Stimulated activated CD4-positive, alpha-beta T cell treated with anti-CD3 and anti-CD28 coated beads, TNF-alpha, amount 100 ng/mL, for 48 hours (primary cell): ENCODE results near the gene TIAM2.
"Not testable (repeated sequence)": the region's sequence is repeated elsewhere in the genome, so short reads cannot be mapped to it uniquely, and the experiment has no call there.

ENCODE experiments used
- DNase-seq, 3 donors: peaks; one replicate each; pipeline ENCODE4 v3.0.0-alpha.2; 2020; ENCODE audit warnings: low read depth in 3 of 3

Gene TIAM2

DNA sequence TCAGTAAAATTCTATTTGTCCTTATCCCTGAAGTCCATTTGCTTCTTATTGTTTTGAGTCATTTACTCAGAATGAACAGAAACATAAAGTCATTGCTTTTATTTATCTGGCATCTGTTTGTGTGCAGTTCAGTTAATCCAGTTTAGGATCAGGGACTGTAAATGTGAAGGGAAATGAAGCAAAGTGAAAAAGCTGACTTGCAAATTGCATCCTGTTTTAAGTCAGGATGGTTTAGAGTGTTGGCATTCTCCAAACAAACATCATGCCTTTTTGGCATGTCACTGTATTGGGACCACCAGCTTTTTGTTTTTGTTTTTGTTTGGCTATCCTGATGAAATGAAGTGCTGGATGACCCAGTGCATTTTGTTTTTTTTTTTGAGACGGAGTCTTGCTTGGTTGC is 168.5 kb downstream of the TIAM2 start:
- DNase-seq, result no peak

- no peak for DNase-seq
These were observed 170.1 kb downstream of the TIAM2 start for GRCh38 chr6:155165029-155165710.

DNA sequence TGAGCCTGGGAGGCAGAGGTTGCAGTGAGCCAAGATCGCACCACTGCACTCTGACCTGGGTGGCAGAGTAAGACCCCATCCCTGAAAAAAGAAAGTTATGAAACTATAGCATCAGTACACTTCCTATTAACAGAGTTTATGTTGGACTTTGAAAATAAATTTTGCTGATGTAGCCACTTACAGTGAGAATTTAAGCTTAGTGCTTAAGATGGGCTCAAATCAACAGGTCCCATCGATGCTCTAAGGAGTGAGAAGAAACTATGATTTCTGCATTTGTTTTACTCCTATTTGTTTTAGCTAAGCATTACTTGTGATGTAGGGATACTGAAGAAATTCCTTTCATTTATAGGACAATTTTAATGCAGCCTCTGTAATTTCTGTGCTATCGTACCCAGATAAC is 175.4 kb downstream of the TIAM2 start:
- DNase-seq, result no peak

GRCh38 chr6:155171109-155171746 is 176.1 kb downstream of the TIAM2 start:
- peak; percentile 62 to 84 (median 64) for DNase-seq

GRCh38 chr6:155171747-155172449 is 176.8 kb downstream of the TIAM2 start:
- DNase-seq, result no peak

DNA sequence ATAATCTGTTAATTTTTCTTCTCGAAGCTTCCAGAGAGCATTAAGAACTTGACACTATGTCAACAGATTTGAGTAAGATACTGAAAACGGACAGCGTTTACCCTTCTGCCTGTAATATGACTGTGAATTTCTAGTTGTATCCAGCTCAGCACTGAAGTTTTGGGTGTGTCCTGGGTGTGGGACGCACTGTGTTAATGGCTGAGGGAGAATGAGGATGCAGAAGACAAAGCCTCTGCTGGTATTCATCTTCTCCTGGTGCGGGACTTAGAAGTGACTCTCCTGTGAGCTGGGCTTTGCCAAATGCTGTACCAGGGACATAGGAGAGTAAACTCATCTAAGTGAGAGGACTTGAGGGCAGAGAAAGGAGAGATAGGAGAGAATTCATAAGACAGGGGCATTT is 178.4 kb downstream of the TIAM2 start:
- no peak for DNase-seq

DNA sequence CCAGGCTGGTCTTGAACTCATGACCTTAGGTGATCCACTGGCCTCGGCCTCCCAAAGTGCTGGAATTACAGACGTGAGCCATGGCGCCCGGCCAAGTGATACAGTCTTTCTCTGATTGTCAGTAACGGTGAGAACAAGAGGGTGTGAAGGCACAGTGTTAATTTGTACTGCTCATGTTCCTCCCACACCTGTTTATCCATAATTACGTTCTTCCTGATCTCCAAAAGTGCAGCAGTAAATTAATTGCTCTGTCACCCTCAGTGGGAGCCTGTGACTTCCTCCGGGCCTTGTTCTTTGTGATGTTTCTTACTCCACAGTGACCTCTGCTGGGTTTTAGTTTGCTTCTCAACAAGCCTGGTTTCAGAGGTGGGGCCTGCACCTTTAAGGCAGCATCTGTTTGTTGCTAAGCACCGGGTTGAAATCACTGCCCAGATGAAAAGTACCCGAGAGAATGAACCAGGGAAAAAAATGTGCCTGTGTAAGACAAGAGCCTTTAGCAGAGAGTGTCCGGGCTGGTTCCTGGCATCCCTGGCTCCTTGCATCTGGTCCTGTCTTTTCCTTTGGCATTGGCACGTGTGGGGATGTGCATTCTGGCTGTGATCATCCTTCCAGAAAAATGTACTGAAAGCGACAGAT is 179.6 kb downstream of the TIAM2 start:
- peak in 1 of 3 donors; percentile 50 for DNase-seq

GRCh38 chr6:155177363-155177961 is 182.3 kb downstream of the TIAM2 start:
- peak in 1 of 3 donors; percentile 57 for DNase-seq

GRCh38 chr6:155181498-155181897 is 186.4 kb downstream of the TIAM2 start:
- DNase-seq, result no peak

DNA sequence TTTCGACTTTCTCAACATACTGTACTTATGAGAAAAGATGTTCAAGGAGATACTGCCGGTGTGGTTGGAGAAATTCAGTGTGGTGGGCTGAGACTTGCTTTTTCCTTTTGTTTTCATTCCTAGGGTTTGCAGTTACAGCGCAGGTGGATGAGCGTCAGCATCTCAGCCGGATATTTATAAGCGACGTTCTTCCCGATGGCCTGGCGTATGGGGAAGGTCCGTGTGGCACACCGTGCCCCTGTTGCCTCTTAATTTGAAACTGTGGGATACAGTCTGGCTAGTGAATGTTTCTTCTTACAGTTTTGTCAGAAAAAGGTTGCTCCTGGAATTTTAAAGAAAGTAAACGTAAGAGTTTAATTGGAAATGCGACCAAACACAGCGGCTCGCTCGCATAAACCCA is 187.0 kb downstream of the TIAM2 start:
- DNase-seq, result no peak

DNA sequence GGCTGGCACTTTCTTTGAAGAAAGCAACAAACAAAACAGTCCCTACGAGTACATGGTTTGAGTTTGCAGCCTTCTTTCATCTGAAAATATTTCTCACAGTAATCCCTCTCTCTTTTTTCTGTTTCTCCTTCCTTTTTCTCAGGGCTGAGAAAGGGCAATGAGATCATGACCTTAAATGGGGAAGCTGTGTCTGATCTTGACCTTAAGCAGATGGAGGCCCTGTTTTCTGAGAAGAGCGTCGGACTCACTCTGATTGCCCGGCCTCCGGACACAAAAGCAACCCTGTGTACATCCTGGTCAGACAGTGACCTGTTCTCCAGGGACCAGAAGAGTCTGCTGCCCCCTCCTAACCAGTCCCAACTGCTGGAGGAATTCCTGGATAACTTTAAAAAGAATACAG is 188.0 kb downstream of the TIAM2 start:
- DNase-seq, result no peak

GRCh38 chr6:155185041-155185440 is 189.9 kb downstream of the TIAM2 start:
- not testable (repeated sequence) for DNase-seq

DNA sequence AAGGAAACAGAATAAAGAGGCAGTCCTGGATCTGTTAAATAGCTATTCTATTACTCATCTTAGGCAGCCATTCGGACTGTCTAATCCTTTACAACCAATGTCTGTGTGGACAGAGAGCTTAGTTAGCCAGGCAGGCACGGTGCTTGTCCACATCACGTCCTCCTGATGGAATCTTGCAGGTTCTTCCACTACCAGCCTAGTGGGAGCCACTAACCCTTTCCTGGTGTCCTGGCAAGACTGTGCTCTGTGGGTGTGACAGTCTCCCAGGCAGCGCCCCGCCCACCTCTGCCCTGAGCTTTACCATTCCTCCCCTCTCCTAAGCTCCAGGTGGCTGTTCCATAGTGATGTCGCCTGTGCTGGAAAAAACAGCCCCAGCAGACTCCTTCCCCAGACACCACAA is 190.4 kb downstream of the TIAM2 start:
- no peak for DNase-seq

- DNase-seq, result peak; percentile 52 to 73 (median 65)
These were observed 191.0 kb downstream of the TIAM2 start for GRCh38 chr6:155186052-155186658.

DNA sequence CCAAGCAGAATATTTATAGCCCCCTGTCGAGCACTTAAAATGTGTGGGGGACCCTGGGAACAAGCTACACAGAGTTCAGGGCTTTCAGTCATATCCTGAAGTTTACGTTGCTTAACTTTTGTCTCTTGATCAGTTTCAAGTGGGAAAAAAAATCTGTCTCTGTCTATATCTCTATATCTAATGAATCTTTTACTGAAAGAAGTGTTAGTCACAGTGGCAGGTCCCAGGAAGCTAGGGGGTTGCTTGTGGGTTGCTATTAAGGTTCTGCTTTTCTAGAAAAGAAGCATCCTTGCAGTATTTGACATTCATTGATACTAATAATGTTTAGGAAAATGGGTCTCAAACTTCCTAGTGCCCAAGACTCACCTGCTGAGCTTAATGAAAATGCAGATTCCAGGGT is 192.0 kb downstream of the TIAM2 start:
- no peak for DNase-seq

DNA sequence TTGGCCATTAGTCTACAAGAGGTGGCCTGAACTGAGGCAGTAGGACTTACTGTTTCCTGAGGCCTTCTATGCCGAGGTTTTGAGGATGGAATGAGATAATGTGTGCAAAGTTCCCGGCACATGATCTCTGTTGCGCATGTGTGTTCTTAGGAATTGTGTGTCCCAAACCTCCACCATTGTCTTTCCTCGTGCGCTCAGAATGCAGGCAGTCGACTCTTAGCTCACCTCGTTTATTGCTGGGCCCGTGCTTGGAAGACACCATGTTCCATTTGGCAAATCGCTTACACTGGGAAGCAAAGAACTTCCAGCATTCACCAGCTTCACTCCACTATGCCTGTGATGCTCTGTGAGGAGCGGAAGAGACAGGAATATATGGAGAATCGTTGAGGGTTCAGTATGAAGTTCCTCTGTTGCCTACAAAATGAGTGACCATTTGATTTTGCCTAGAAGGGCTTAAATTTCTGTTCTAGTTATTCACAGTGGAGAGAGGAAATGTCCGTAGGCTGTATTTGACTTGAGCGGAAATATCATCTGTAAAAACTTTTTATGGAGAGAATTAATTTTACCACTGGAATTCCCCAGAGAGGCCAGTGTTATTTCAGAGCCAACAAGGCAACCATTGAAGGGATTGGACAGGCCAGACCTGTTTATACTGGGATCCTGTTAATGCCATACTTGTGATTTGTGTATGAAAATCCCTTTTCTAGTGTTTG is 193.0 kb downstream of the TIAM2 start:
- no peak for DNase-seq

GRCh38 chr6:155188707-155189496 is 193.8 kb downstream of the TIAM2 start:
- no peak for DNase-seq

DNA sequence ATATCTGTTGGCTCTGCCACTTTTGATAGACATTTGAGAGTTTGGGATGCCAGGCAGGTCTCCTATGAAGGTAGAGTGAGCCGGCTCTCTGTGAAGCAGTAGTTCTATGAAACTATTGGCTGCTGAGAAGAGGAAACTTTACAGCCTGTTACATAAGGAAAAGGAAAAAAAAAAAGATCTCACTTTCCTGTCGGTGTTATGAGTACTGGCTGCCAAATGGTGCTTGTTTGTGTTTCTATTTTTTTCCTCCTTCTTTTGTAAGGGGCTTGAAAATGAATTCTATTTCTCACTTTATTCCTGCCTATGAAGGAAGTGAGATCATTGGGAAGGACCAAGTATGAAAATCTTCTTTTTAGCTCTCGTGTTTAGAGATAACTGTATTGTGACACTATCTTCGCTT is 195.6 kb downstream of the TIAM2 start:
- no peak for DNase-seq

- no peak for DNase-seq
These were observed 198.4 kb downstream of the TIAM2 start for GRCh38 chr6:155193526-155193925.

DNA sequence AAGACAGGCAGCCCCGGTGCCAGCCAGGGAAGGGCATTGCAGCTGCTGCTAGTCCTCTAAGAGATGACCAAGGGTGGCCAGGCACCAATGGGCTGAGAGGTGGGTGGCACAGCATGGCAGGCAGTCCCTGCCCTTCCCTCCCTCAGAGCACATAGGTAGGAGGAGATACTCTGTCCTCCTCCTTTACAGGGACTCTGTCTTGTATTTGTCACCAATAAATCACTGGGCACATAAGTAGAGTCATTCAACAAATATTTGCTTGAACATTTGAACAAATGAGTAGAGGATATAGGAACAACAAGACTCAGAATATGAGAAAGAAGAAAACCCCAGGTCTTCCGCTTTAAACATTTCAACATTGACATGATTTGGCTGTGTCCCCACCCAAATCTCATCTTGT is 199.3 kb downstream of the TIAM2 start:
- DNase-seq, result no peak
